OCI-LY7 (cell line): Measurements from ENCODE around the gene SUMF1.

Experiments
- EZH2phosphoT487 ChIP-seq: fragments of 200-600 bp; sonication (generic); IDR thresholded peaks from 2 replicates; pipeline ENCODE4 v1.6.1; 2018; ENCODE audit warnings: low read depth, borderline replicate concordance, mild to moderate bottlenecking, mixed run types, antibody characterized with exemption, low read length, moderate library complexity, mixed read lengths
- TF ChIP-seq, protein P1 (sequence below): fragments of 200-600 bp; sonication (generic); conservative IDR thresholded peaks from 2 replicates; pipeline ENCODE4 v1.5.1; 2014; ENCODE audit warnings: mild to moderate bottlenecking, antibody characterized with exemption, low read length, moderate library complexity, mixed read lengths

DNA sequence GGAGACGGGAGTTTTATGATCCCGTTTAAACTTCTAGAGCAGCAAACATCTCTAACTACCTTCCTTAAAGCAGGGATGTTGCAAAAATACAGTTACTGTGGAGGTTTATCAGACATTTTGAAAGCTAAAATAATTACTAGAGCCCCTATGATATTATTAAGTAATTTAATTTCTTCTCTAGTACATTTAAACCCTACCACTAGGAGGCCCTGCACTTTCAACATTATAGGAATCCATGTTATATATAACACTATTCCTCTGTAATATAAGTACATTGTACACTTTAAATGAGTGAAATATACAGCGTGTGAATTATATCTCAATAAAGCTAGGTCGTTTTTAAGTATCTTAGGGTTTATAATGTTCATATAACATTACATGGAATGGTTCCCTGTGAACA lies 152.4 kb downstream of the SUMF1 start:
- TF ChIP-seq, protein P1, sequence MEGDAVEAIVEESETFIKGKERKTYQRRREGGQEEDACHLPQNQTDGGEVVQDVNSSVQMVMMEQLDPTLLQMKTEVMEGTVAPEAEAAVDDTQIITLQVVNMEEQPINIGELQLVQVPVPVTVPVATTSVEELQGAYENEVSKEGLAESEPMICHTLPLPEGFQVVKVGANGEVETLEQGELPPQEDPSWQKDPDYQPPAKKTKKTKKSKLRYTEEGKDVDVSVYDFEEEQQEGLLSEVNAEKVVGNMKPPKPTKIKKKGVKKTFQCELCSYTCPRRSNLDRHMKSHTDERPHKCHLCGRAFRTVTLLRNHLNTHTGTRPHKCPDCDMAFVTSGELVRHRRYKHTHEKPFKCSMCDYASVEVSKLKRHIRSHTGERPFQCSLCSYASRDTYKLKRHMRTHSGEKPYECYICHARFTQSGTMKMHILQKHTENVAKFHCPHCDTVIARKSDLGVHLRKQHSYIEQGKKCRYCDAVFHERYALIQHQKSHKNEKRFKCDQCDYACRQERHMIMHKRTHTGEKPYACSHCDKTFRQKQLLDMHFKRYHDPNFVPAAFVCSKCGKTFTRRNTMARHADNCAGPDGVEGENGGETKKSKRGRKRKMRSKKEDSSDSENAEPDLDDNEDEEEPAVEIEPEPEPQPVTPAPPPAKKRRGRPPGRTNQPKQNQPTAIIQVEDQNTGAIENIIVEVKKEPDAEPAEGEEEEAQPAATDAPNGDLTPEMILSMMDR: peak; percentile 77
- TF ChIP-seq EZH2phosphoT487: no peak
